ENCODE data around the gene TASP1.

DNA sequence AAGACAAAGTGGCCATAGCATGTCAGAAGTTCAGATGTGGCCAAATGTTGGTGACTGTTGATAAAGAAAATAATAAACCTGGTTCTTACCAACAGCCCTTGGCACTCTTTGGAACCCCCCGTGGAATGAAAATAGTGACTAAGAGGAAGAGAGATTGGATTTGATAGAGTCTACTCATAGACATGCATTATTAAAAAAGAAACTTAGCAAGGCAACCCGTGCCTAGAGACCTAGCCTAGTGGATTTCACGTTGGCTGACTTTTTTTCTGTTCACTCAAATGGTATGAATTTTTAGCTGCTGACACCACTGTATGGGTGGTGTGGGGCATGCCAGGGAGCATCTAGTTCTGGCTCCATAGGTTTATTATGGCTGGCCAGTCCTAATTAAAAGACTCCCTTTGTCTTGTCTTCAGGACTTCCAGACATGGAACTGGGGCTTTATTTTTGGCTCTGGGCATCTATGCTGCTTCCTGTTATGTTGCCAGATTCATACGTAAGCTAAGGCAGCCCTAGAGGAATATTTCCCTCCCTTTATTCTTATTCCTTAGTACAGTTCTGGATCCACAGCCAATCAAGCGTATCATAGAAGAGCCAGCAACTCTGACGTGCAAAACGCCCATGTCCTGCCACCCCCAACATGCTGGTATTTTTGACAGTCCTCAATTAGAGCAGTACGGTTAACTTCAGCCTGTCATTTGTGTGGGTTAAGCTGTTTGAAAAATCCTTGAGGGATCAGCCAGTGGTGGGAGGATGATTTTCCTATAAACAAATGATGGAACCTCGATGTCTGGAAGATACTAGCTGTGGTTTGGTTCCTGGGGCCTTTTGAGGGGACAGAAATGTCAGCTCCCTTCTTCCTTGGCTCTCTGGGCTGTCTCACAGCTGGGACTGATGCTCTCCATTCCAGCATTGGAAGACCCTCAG, 290.2 kb downstream of the TASP1 start:
- no peak for TF ChIP-seq POLR2AphosphoS5 (IDR thresholded peaks at IDR 0.05; ENCODE audit: insufficient read depth, low read depth, low read length)
- TF ChIP-seq, protein P1, sequence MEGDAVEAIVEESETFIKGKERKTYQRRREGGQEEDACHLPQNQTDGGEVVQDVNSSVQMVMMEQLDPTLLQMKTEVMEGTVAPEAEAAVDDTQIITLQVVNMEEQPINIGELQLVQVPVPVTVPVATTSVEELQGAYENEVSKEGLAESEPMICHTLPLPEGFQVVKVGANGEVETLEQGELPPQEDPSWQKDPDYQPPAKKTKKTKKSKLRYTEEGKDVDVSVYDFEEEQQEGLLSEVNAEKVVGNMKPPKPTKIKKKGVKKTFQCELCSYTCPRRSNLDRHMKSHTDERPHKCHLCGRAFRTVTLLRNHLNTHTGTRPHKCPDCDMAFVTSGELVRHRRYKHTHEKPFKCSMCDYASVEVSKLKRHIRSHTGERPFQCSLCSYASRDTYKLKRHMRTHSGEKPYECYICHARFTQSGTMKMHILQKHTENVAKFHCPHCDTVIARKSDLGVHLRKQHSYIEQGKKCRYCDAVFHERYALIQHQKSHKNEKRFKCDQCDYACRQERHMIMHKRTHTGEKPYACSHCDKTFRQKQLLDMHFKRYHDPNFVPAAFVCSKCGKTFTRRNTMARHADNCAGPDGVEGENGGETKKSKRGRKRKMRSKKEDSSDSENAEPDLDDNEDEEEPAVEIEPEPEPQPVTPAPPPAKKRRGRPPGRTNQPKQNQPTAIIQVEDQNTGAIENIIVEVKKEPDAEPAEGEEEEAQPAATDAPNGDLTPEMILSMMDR (IDR thresholded peaks at IDR 0.05; ENCODE audit: extremely low read depth in 1 of 2, insufficient read depth in 1 of 2, low read depth in 1 of 2, low read length in 2 of 2): no peak
- no peak for TF ChIP-seq POLR2A (IDR thresholded peaks at IDR 0.05; ENCODE audit: low read depth, low read length)
- TF ChIP-seq JUN (IDR thresholded peaks at IDR 0.05; ENCODE audit: borderline replicate concordance, insufficient read depth, insufficient read length, low read depth): no peak
- no peak for TF ChIP-seq EZH2 (IDR thresholded peaks at IDR 0.05; ENCODE audit: borderline replicate concordance, low read depth, low read length, severe bottlenecking)
- TF ChIP-seq, protein P2, sequence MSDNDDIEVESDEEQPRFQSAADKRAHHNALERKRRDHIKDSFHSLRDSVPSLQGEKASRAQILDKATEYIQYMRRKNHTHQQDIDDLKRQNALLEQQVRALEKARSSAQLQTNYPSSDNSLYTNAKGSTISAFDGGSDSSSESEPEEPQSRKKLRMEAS (IDR thresholded peaks at IDR 0.05; ENCODE audit: insufficient read depth, insufficient read length): no peak
- TF ChIP-seq FOS (IDR thresholded peaks at IDR 0.05; ENCODE audit: borderline replicate concordance, insufficient read depth, low read length): no peak

All from endothelial cell of umbilical vein (primary cell).